LNCAP (cell line): ENCODE data around the gene MYLK2.
A peak's percentile ranks its signal among the peaks of the same experiment; 100 is the strongest.

ENCODE experiments used
- CTCF ChIP-seq: fragments of 450-650 bp; IDR thresholded peaks from 2 replicates; pipeline ENCODE4 v1.5.1; 2017; ENCODE audit warnings: mild to moderate bottlenecking

The MYLK2 gene

GRCh38 chr20:31844737-31845299 lies 25.7 kb downstream of the MYLK2 start:
- no peak for TF ChIP-seq CTCF

- TF ChIP-seq CTCF: no peak
Measured at GRCh38 chr20:31845300-31845863, 26.2 kb downstream of the MYLK2 start, which contains the start of gene FOXS1. Gene FOXS1 (minus strand): TSS chr20:31845604. CDS start chr20:31845542, 62 bp downstream.

- peak; percentile 45; the same call in 1 of the 2 replicates for TF ChIP-seq CTCF
Measured at GRCh38 chr20:31846793-31847138, 27.6 kb downstream of the MYLK2 start.

- TF ChIP-seq CTCF: no peak
Measured at GRCh38 chr20:31848088-31848999, 29.2 kb downstream of the MYLK2 start.

GRCh38 chr20:31849306-31849930 lies 30.3 kb downstream of the MYLK2 start:
- TF ChIP-seq CTCF: no peak

DNA sequence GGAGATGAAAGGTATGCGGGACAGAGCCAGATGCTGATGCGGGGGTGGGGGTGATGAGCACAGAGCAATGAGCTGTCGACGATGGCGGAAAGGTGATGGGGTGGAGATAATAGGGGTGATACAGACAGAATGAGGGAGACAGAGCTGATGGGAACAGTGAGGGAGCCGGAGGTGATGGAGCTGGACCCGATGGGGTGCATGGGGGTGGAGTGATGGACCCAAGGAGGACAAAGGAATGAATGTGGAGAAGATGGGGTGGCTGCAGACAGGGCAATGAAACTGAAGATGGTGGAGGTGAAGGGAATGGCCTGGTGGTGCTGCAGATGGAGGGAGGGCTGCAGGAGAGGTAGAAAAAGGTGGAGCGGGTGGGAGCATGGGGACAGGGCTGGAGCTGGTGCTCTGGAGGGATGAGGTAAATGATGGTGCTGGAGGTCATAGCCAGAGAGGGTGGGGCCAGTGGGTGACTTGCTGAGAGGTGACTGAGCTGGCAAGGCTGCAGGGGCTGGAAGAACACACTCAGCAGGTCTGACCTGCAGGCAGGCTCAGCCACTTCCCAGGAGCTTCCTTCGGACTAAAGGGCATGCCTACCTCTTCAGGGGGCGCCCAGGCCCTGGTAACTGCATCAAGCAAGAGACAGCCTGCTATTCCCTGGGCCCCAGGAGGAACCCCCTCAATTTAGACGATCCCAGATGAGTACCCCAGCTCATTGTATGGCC lies 32.2 kb downstream of the MYLK2 start:
- no peak for TF ChIP-seq CTCF

GRCh38 chr20:31853481-31853880 lies 34.3 kb downstream of the MYLK2 start:
- TF ChIP-seq CTCF: no peak
